DMS 273 (cell line): ENCODE measurements around the gene DPH3.
A peak's percentile ranks its signal among the peaks of the same experiment; 100 is the strongest.
"Not testable (repeated sequence)": the region's sequence is repeated elsewhere in the genome, so short reads cannot be mapped to it uniquely, and the experiment has no call there.

Experiments
- DNase-seq: peaks from one replicate; lab custom pipeline; 2025; ENCODE audit not compliant: unreplicated experiment; lab: John Stamatoyannopoulos, UW

DPH3 gene

GRCh38 chr3:16264708-16265454, at the start of gene DPH3, which contains the start of gene OXNAD1:
TSS of gene DPH3 (minus strand) at chr3:16264943. CDS start at chr3:16264876, 67 bp downstream.
TSS of gene OXNAD1 (plus strand) at chr3:16265212. CDS start at chr3:16270953, 5,741 bp downstream.
- DNase-seq = peak; percentile 99

GRCh38 chr3:16313886-16314645, 49.3 kb upstream of the DPH3 start:
- no peak for DNase-seq

- DNase-seq = no peak
These were observed 47.3 kb upstream of the DPH3 start for GRCh38 chr3:16311960-16312451.

GRCh38 chr3:16310486-16310885, 45.7 kb upstream of the DPH3 start:
- DNase-seq = not testable (repeated sequence)

GRCh38 chr3:16309558-16309957, 44.8 kb upstream of the DPH3 start:
- DNase-seq = no peak

DNA sequence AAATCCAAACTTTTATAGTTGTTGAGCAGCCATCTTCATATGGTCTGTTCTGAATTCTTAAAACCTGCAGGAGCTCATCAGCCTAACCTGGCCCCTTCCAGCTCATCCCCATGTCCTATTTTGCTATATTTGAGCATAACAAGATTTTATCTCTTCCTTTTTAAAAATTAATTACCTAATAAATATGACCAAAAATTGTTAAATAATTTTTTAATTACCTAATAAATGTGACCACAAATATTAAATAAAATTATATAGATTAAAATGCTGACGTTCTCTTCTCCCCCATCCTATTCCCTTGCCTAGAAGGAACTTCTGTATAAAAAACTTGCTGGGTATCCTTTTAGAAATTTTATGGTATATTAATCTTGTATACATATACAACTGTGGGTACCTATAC, 44.0 kb upstream of the DPH3 start:
- no peak for DNase-seq

DNA sequence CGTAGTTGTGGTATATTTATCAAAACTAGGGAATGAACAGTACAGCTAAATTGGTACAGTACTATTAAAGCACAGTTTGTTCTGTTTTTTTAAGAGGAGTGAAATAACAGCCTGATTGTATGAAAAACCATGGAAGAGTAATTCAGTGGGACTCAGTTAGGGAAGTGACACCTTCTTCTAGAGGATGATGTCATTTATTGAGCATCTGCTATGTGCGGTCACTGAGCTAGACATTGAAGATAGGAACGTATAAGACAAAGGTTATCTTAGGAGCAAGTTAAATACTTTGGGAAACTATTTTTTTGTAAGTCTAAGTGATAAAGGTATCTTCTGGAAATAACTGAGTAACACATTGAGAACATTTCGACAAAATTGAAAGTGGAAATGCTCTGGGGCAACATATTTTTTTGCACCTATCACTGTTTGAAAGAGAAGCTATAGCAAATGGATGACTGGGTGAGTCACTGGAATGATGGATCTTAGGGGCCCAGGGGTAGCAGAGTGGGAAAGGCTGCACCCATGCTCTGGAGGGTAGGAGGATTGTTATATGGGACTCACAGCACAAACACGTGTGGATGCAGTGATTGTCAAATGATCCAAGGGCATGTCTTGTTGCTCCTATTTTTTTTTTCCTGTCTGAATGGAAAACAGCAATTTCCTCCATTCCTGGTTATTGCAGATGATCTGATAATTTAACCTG, 43.2 kb upstream of the DPH3 start:
- no peak for DNase-seq

DNA sequence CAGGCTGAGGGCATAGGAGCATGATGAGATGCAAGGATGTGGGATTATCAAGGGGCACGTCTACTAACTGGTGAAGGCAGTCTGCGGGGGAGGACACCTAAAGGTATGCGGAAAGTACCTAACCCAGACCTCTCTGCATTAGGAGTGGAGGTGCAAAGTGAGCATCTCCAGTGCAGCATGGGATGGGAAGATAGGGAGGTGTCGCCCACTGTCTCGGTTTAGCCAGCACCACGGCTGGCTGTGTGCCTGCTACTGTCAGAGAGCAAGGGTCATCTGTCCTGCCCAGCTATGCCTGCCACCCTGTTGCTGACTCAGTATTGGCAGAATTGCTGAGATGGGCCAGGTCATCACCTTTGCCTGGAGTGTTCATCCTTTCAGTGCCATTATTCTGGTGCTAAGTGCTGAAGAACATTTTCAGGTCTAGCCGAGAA, 40.4 kb upstream of the DPH3 start:
- no peak for DNase-seq

DNA sequence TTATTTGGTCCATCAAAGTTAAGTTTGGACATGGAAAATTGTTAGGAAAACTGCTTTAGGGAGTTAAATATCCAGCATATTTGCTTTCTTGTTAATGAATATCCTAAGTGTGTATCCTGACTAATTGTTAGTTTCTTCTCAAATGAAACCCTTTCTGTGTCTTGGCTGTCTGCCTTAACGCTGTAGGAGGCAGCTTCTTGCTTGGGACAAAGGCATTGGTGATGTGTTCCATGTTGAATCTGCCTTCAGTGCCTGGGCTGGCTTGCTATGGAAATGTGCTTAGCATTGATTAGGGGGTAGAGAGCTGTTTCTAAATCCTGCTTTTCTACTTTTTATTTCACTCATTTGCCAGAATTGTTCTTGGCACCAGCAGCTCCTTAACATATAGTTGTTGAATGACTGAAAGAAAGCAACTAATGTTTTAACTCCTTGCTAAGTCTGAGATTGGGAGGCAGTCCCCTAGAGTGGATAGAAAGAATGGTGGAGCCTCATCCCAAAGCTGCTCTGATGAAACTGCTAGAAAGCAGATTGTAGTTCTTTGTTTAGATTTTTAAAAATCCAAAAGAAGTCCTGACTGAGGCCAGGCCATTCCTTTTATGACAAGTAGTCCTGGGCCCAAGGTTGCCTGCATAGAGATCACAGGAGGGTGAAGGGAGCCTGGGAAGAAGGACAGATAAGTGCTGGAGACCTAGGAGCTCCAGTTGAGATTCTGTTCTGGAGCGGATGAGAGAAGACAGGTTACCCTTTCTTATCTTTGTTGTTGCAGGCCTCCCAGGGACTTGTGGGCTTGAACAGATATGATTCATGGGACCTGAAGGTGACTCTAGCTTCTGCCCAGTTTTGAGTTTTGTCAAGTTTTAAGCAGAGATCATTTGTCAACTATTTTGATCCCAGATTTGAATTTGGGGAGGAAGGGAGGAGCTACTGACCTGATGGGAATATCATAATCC, 39.6 kb upstream of the DPH3 start:
- DNase-seq = no peak

- no peak for DNase-seq
These were observed 38.4 kb upstream of the DPH3 start for GRCh38 chr3:16303037-16303575.

DNA sequence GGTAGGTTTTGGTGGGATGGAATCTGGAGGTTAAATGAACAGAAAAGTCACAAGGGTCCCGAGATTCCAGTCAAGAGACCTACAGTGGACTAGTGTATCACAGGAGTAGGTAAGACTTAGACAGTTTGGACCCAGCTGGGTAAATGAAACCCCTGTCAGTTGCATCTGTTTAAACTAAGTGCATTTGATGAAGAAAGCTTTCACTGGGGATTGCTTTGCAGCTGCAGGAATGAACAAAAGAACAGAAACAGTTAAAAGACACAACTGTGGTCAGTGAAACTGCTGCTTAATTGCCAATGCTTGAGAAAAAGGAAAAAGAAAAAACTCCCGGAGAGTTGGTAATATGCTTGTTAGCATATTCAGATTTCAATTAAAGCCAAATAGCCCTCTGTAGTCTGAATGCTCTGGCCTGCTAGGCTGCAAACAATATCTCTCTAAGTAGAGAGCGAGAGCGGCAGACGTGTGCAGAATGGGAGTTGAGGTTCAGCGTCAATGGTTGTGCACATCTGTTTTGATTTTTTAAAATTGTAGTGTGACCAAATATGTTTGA, 37.4 kb upstream of the DPH3 start:
- no peak for DNase-seq

GRCh38 chr3:16301507-16301906, 36.8 kb upstream of the DPH3 start:
- DNase-seq = no peak

- DNase-seq = no peak
These were observed 36.2 kb upstream of the DPH3 start for GRCh38 chr3:16300881-16301359.

DNA sequence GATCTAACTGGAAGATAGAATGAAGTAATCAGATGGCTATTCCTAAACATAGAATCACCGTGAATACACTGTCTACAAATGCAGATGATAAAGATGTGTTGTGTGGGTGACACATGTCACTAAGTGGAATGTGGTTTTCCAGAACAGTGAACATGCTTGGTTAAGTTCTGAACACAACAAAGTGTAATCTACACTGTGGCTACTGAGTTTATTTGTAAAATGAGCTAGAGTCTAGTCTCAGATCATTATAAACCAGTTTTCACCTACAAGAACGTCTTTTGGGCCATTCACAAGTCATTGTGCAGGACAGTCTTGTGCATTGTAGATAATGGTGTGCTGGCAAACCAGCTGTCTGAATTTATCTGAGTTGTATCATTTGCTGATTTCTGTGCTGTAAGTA, 35.6 kb upstream of the DPH3 start:
- no peak for DNase-seq

- DNase-seq = no peak
These were observed 35.0 kb upstream of the DPH3 start for GRCh38 chr3:16299746-16300145.

DNA sequence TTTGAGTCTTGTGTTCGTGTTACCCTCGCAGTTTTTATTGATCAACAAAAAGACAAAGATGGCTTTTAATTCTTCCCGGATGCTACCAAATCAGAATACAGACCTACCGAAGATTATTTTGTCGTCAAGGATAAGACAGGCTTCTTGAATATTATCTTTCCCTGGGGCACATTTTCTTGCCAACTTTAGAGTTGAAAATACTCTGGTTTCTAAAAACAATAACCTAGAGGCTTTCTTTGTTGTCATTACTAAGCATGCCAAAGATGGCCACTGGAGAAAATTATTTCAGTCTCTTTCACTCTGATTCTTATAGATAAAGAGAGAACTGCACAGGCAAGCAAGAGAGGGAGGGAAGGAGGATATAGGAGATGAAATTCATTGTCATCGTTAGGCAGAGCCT, 34.1 kb upstream of the DPH3 start:
- DNase-seq = no peak

GRCh38 chr3:16297997-16298885, 33.5 kb upstream of the DPH3 start:
- DNase-seq = no peak

GRCh38 chr3:16295298-16295890, 30.7 kb upstream of the DPH3 start:
- DNase-seq = no peak
